ENCODE measurements around the gene CFAP99.

DNA sequence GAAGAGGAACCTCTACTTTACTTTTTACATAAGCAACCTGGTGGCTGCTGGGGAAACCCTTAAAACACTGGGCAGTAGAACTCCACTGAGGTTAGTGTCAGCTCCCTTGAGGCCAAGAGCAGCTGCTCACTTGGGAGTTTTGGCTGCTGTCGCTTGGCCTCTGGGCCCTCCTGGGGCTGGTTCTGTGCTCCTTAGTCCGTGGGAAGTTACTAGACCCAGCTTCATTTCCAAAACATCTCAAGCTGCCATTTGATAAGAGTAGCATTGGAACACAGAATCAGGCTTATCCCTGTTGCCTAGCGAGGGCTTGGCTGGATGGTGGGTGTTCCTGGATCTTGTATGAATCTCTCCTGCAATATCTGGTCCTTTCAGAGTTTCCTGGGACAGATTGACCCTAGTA is 76.2 kb downstream of the CFAP99 start:
- TF ChIP-seq POLR2AphosphoS5 (IDR thresholded peaks at IDR 0.05; ENCODE audit: low read depth, low read length) (no peak), TAF1 (IDR thresholded peaks at IDR 0.05; ENCODE audit: borderline replicate concordance, insufficient read depth, low read length) (no peak), SIN3A (IDR thresholded peaks at IDR 0.05; ENCODE audit: borderline replicate concordance, insufficient read depth, low read length) (no peak), FOXP2 (optimal IDR thresholded peaks at IDR 0.05; ENCODE audit: borderline replicate concordance, extremely low read depth, extremely low read length, insufficient read depth) (no peak)
- TF ChIP-seq, protein P1, sequence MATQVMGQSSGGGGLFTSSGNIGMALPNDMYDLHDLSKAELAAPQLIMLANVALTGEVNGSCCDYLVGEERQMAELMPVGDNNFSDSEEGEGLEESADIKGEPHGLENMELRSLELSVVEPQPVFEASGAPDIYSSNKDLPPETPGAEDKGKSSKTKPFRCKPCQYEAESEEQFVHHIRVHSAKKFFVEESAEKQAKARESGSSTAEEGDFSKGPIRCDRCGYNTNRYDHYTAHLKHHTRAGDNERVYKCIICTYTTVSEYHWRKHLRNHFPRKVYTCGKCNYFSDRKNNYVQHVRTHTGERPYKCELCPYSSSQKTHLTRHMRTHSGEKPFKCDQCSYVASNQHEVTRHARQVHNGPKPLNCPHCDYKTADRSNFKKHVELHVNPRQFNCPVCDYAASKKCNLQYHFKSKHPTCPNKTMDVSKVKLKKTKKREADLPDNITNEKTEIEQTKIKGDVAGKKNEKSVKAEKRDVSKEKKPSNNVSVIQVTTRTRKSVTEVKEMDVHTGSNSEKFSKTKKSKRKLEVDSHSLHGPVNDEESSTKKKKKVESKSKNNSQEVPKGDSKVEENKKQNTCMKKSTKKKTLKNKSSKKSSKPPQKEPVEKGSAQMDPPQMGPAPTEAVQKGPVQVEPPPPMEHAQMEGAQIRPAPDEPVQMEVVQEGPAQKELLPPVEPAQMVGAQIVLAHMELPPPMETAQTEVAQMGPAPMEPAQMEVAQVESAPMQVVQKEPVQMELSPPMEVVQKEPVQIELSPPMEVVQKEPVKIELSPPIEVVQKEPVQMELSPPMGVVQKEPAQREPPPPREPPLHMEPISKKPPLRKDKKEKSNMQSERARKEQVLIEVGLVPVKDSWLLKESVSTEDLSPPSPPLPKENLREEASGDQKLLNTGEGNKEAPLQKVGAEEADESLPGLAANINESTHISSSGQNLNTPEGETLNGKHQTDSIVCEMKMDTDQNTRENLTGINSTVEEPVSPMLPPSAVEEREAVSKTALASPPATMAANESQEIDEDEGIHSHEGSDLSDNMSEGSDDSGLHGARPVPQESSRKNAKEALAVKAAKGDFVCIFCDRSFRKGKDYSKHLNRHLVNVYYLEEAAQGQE (IDR thresholded peaks at IDR 0.05; ENCODE audit: insufficient read depth in 1 of 2, low read depth in 2 of 2, low read length in 2 of 2): no peak
